GM21381 (cell line): ENCODE data around the gene IFI44.

Experiments used
- ATAC-seq: cut with Tn5 transposase; IDR thresholded peaks from one replicate; pipeline ENCODE4 v1.9.1; 2021; ENCODE audit warnings: mild to moderate bottlenecking, moderate library complexity; ENCODE audit not compliant: unreplicated experiment

Gene IFI44

DNA sequence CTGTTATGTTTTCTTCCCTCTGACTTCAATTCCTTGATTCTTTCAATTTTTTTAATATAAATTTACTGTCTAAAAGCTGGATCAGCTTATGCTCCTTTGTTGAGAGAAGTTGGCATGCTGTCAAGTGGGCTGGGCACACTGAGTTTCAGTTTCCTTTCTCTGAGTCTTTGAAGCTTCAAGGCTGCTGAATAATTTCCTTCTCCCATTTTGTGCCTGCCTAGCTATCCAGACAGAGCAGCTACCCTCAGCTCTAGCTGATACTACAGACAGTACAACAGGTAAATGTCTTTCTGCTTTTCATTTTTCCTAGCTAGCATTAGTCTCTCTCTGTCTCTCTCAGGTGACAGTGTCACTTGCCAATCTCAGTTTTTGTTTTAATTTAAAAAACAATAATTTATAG lies at the start of gene IFI44:
Gene IFI44, plus strand, starts transcription at position 204 of the 400 bp plus-strand sequence. CDS start 365 bp downstream, outside the sequence.
- peak; percentile 89 for ATAC-seq

DNA sequence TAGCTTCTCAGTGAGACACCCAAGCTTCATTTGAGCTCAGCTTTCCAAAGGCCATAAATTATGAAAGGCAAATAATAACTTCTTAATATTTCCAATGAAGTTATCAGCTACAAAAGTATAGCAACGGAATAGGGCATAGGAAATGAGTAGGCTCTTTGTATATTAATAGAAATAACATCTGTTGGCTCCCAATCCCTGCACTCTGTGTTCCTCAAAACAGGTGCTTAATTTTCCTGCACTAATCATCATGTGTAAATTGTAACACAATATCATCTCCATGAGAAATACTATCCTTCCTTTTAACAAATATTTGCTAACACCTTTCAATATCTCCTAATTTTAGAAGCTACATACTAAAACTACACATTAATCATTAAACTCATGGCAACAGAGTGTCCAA lies 48.6 kb upstream of the IFI44 start:
- ATAC-seq: no peak

DNA sequence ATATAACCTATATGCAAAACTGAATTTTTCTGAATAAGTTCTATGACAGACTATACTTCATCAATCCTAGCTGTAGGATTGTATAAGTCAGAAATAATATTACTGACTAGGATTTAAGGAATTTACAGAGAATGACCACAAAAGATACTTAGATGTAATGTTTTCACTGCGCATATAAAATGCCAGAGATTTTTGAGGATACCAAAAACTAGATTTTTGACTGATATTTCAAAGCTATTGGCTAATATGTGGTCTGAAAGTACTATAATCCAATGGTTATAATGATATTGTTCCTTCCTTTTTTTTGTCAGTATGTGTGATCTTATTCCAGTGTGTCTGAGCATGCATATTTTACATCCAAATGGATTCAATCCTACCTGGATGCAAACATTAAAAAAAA lies 46.4 kb upstream of the IFI44 start:
- ATAC-seq: no peak

DNA sequence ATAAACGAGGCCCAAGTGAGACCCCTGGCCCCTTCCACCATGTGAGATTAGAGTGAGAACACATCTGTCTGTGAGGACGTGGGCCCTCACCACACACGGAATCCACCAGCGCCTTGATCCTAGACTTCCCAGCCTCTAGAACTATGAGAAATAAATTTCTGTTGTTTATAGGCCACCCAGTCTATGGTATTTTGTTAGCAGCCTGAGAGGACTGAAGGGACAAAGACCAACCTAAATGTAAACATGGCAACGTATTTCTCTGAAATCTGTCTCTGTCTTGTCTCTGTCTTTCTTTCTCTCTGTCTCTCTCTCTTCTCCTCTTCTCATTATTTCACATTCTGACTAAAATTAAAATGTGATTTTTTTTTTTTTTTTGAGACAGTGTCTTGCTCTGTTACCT lies 45.0 kb upstream of the IFI44 start:
- ATAC-seq: no peak

DNA sequence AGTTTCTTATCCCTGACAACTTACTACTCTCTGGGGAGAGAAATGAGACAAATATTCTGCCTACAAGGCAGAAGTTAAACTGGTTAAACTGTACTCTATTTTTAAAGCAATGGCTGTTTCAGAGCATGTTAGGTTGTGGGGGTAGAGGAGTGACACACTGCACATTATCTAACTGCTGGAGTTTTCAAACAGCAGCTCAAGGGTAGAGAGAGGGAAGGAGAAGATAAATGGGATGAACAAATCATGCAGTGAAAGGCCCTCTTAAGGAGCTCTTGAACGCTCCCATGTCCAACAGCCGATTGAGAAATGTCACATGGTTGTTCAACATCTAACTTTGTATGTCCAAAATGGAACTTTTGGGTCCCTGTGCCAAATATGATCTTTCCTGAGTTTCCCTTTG lies 43.4 kb upstream of the IFI44 start:
- ATAC-seq: no peak

DNA sequence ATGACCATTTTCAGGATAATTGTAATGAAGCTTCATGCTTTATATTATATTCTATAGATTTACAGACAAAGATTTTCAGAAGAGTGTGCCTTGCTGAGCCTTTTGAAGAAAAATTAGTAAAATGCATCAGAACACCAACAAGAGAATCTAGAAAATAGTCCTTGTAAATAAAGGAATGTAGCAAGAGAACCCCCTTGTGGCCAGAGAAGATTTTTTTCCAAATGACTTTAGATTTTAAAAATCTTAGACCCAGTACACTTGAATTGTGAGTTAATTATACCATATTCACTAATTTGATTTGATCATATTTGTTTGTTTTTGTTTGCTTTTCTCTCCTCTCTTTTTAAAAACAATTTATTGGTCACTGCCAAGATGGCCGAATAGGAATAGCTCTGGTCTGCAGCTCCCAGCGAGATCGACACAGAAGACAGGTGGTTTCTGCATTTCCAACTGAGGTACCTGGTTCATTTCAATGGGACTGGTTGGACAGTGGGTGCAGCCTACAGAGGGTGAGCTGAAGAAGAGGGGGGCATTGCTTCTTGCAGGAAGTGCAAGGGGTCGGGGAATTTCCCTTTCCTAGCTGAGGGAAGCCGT lies 42.2 kb upstream of the IFI44 start:
- no peak for ATAC-seq

- ATAC-seq: no peak
Observed at GRCh38 chr1:78607944-78608343, 41.7 kb upstream of the IFI44 start.

DNA sequence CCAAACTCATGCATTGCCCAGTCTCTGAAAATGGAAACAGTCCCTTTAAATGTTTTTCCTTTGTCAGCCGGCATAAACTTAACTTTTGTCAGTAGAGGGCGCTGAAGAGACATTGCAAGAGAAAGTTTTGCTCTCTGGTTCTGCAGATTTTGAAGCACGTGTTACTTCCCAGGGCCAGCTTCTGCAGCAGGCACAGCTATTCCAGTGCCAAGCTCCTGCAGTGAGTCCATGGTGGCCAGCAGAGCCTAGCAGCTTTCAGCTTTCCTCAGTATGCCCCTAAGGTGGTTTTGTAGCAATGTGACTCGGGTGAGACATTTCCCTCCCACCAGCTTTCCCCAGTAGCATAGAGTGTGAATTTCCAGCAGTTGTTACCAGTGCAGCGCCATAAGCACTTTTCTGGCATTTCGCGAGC lies 32.0 kb upstream of the IFI44 start:
- peak; percentile 47 for ATAC-seq

DNA sequence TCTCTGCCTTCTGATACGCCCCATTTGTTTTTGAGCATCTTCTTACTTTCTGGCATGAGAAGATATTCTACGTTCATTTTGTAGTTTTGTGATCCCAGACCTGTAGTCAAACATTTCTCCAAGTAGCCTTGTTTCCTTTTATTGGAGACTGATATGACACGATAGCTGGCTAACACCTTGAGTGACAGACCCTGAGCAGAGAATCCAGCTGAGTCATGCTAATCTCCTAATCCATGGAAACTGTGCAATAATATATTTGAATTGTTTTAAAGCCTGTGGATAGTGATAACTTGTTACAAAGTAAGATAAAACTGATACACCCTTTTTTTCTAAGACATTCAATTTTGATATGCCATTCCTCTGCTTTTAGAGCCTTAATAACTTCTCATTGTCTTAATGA lies 30.6 kb upstream of the IFI44 start:
- no peak for ATAC-seq

- ATAC-seq: peak; percentile 5
Observed at GRCh38 chr1:78619446-78619802, 30.2 kb upstream of the IFI44 start.

GRCh38 chr1:78619803-78620579 lies 29.6 kb upstream of the IFI44 start, which contains the start of gene IFI44L:
IFI44L (plus strand) TSS chr1:78620448; CDS start chr1:78627916, 7,468 bp downstream.
- peak; percentile 45 for ATAC-seq

GRCh38 chr1:78620666-78621065 lies 29.0 kb upstream of the IFI44 start:
- peak; percentile 21 for ATAC-seq

DNA sequence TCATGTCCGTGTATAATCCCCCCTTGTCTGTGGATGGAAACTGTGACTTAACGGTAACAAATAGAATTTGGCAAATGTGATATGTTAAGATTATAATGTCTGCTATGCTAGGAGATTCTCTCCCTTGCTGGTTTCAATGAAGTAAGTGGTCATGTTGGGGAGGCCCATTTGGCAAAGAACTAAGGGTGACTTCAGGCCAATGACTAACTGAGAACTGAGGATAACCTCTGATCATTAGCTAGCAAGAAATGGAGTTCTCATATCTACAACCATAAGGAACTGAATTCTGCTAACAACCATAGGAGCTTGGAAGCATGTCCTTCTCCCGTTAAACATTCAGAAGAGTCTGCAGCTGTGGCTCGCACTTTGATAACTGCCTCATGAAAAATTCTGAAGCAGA lies 27.1 kb upstream of the IFI44 start:
- peak; percentile 25 for ATAC-seq

DNA sequence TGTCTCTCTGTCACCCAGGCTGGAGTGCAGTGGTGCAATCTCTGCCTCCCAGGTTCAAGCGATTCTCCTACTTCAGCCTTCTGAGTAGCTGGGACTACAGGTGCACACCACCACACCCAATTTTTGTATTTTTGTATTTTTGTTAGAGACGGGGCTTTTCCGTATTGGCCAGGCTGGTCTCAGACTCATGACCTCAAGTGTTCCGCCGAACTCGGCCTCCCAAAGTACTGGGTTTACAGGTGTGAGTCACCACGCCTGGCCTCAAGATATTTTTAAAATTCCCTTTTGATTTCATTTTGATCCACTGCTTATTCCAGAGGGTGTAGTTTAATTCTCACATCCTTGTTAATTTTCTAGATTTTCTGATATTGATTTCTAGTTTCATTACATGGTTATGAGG lies 25.6 kb upstream of the IFI44 start:
- no peak for ATAC-seq

DNA sequence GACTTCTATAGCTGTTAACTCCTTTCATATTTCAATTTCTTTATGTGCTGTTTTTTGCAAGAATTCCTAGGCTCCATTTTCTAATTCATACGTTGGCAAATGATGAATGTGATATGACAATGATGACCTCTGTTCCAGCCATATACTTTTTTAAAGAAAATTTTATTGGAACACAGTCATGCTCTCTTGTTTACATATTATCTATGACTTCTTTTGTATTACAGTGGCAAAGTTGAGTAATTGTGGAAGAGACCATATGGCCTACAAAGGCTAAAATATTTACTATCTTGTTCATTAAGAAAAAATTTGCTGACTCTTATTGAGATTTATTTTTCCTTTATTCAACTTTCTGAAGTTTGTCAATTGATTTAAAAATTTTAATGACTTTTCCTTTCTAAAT lies 22.3 kb upstream of the IFI44 start:
- ATAC-seq: no peak

DNA sequence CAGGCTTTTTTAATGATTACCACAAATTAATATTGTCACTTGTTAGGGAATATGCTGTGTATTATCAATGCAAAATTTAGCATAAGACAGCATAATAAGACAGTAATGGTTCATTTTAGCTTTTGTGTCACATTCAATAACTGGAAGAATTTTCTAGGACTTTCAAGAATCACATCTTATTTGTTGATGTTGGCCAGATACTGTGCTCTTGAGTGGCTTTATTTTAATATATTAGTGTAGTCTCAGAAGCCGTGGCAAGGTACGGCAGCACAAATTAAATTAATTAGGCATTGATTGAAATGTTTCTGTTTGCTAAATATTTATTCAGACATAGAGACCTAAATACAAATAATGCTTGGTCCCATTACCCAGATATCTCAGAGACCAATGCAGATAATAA lies 19.0 kb upstream of the IFI44 start:
- no peak for ATAC-seq

GRCh38 chr1:78633209-78633608 lies 16.4 kb upstream of the IFI44 start:
- ATAC-seq: no peak

GRCh38 chr1:78640462-78640861 lies 9.2 kb upstream of the IFI44 start:
- no peak for ATAC-seq

DNA sequence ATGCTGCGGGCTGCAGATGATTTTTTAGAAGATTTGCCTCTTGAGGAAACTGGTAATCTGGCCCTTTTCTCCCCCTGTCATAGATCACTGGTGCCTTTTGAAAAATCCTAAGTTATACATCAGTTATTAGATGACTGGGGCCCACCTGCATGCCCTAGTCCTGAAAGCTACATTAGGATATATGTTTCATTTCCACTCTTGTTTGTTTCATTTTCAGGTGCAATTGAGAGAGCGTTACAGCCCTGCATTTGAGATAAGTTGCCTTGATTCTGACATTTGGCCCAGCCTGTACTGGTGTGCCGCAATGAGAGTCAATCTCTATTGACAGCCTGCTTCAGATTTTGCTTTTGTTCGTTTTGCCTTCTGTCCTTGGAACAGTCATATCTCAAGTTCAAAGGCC lies 8.1 kb upstream of the IFI44 start:
- ATAC-seq: no peak

- ATAC-seq: no peak
Observed at GRCh38 chr1:78645723-78646122, 3.9 kb upstream of the IFI44 start.

GRCh38 chr1:78647238-78647637 lies 2.4 kb upstream of the IFI44 start:
- no peak for ATAC-seq

GRCh38 chr1:78650114-78650660 lies 556 bp downstream of the IFI44 start:
- ATAC-seq: no peak
